Muscle of back (tissue), 11 donors: ENCODE data around the gene ZMIZ1. TPM values are rescaled to one million over a fixed set of nuclear protein-coding genes. Genes with fewer than 3 reads are reported as not detected.

Source experiments
- DNase-seq, 3 donors: peaks; one replicate each; pipeline versions ENCODE4 v3.0.0 to v3.0.0-alpha.2; 2013
- polyA plus RNA-seq, 10 donors: library from polyadenylated mRNA; unstranded; fragments of 120-200 nt; gene quantifications; one replicate each; pipeline ENCODE4 v1.2.1, GENCODE V29; 2013; ENCODE audit not compliant: insufficient read length in 10 of 10

The ZMIZ1 gene
- polyA plus RNA-seq, 10 donors, result 27.1 to 52.0 (median 35.3) TPM

- DNase-seq, result no peak
Measured at GRCh38 chr10:79284158-79284871, 215.5 kb downstream of the ZMIZ1 start.

- DNase-seq, result no peak
Measured at GRCh38 chr10:79285315-79286197, 216.8 kb downstream of the ZMIZ1 start.

GRCh38 chr10:79286318-79286951 lies 217.7 kb downstream of the ZMIZ1 start:
- DNase-seq, result peak in 2 of 3 donors; percentile 50 to 67

GRCh38 chr10:79287973-79288723 lies 219.4 kb downstream of the ZMIZ1 start:
- DNase-seq, result no peak

GRCh38 chr10:79289801-79290200 lies 221.0 kb downstream of the ZMIZ1 start:
- DNase-seq, result no peak

GRCh38 chr10:79292026-79292766 lies 223.4 kb downstream of the ZMIZ1 start:
- no peak for DNase-seq

- DNase-seq, result no peak
Measured at GRCh38 chr10:79292891-79293746, 224.4 kb downstream of the ZMIZ1 start.

GRCh38 chr10:79293841-79294581 lies 225.2 kb downstream of the ZMIZ1 start:
- DNase-seq, result peak in 1 of 3 donors; percentile 39

- DNase-seq, result no peak
Measured at GRCh38 chr10:79295563-79295962, 226.8 kb downstream of the ZMIZ1 start.

GRCh38 chr10:79296431-79296830 lies 227.7 kb downstream of the ZMIZ1 start:
- no peak for DNase-seq

- peak in 1 of 3 donors; percentile 78 for DNase-seq
Measured at GRCh38 chr10:79298403-79299244, 229.9 kb downstream of the ZMIZ1 start.

GRCh38 chr10:79299397-79300241 lies 230.9 kb downstream of the ZMIZ1 start:
- DNase-seq, result no peak

GRCh38 chr10:79300711-79301110 lies 231.9 kb downstream of the ZMIZ1 start:
- DNase-seq, result no peak

GRCh38 chr10:79301754-79302530 lies 233.2 kb downstream of the ZMIZ1 start:
- DNase-seq, result no peak

GRCh38 chr10:79303631-79304478 lies 235.1 kb downstream of the ZMIZ1 start:
- DNase-seq, result no peak
